Tibial nerve (tissue), 4 donors: Measurements from ENCODE around the gene RGN. TPM values are rescaled to one million over a fixed set of nuclear protein-coding genes. Genes with fewer than 3 reads are reported as not detected.
A peak's percentile ranks its signal among the peaks of the same experiment; 100 is the strongest.
"Not testable (repeated sequence)": the region's sequence is repeated elsewhere in the genome, so short reads cannot be mapped to it uniquely, and the experiment has no call there.

ENCODE experiments used
- DNase-seq, 2 donors: peaks; one replicate each; pipeline ENCODE4 v3.0.0-alpha.2; 2019; ENCODE audit warnings: low spot score in 2 of 2
- H3K27ac ChIP-seq, 4 donors: fragments of 200-600 bp; sonication (generic) in 3 of 4; one replicate each; pipeline ENCODE4 v1.5.1; 2017 to 2019; ENCODE audit warnings: mild to moderate bottlenecking in 1 of 4
- H3K27me3 ChIP-seq, 2 donors: fragments of 200-600 bp; sonication (generic) in 1 of 2; one replicate each; pipeline versions ENCODE4 v1.5.1 to v1.6.0; 2017 to 2019
- H3K36me3 ChIP-seq, 3 donors: fragments of 200-600 bp; sonication (generic); one replicate each; pipeline ENCODE4 v1.5.1; 2018 to 2019
- H3K4me1 ChIP-seq, 4 donors: fragments of 200-600 bp; sonication (generic) in 3 of 4; one replicate each; pipeline ENCODE4 v1.5.1; 2017 to 2019
- H3K4me3 ChIP-seq, 4 donors: fragments of 200-600 bp; sonication (generic) in 3 of 4; one replicate each; pipeline ENCODE4 v1.5.1; 2017 to 2019; ENCODE audit warnings: mild to moderate bottlenecking in 1 of 4, moderate library complexity in 1 of 4
- H3K9me3 ChIP-seq, 4 donors: fragments of 200-600 bp; sonication (generic) in 3 of 4; one replicate each; pipeline ENCODE4 v1.5.1; 2017 to 2019
- CTCF ChIP-seq, 5 experiments: fragments of 200-600 bp in 3 of 5; fragments of 450-650 bp in 2 of 5; sonication (generic) in 3 of 5; IDR thresholded peaks; one replicate each; pipeline ENCODE4 v1.5.1; 2016 to 2019; ENCODE audit warnings: antibody characterized with exemption in 5 of 5, mild to moderate bottlenecking in 3 of 5, moderate library complexity in 2 of 5
- EP300 ChIP-seq, 2 donors: sonication (generic); formaldehyde crosslinking; IDR thresholded peaks; one replicate each; pipeline ENCODE4 v1.6.1; 2017; ENCODE audit warnings: antibody characterized with exemption in 2 of 2, mild to moderate bottlenecking in 1 of 2
- POLR2A ChIP-seq, 2 donors: fragments of 450-650 bp; IDR thresholded peaks; one replicate each; pipeline ENCODE4 v1.6.1; 2017; ENCODE audit warnings: antibody characterized with exemption in 2 of 2, mild to moderate bottlenecking in 2 of 2, moderate library complexity in 2 of 2
- WGBS, 2 donors: methylation state at CpG; one replicate each; pipeline ENCODE4 v1.1.5; 2018; 5-methylcytosine and 5-hydroxymethylcytosine counted together
- small RNA-seq: library from RNA; depleted of rRNA; stranded (forward); fragments of <200 nt; gene quantifications from one replicate; pipeline ENCODE3, GENCODE V24; 2016
- total RNA-seq, 4 donors: library from RNA; depleted of rRNA; stranded (reverse); fragments of >200 nt; gene quantifications; one replicate each; pipeline ENCODE4 v1.1.0, GENCODE V29; 2016

RGN gene
- total RNA-seq, 4 donors from 2014 or later, result 0.60 to 2.5 (median 0.87) TPM; not detected in 1

GRCh38 chrX:47129157-47129898 is 51.1 kb downstream of the RGN start:
- peak; percentile 91 to 98 for DNase-seq
- H3K36me3 ChIP-seq, result no peaks in the 10 kb centered on the region
- peaks cover 0 to 8% (median 0%) of the 10 kb centered on the region in 4 donors for H3K4me1 ChIP-seq
- H3K27me3 ChIP-seq, result peaks cover 0 to 10% of the 10 kb centered on the region in 2 donors
- TF ChIP-seq POLR2A (IDR thresholded peaks at IDR 0.05) (peak in 1 of 2 donors; percentile 56), EP300 (IDR thresholded peaks at IDR 0.05) (peak in 1 of 2 donors; percentile 74), CTCF (IDR thresholded peaks at IDR 0.05) (no peak)
- H3K9me3 ChIP-seq, result no peaks in the 10 kb centered on the region
- peak overlapping the region; percentile 43 to 88 (median 82) for H3K27ac ChIP-seq
- peak overlapping the region; percentile 33 to 58 (median 44) for H3K4me3 ChIP-seq
- 0 to 35% methylated on average over 31 of the region's 31 CpGs for WGBS, 2 donors

GRCh38 chrX:47129899-47130358 is 51.7 kb downstream of the RGN start:
- no peaks in the 10 kb centered on the region for H3K36me3 ChIP-seq
- H3K27ac ChIP-seq, result peak overlapping the region; percentile 43 to 88 (median 82)
- TF ChIP-seq EP300 (IDR thresholded peaks at IDR 0.05), result no peak
- TF ChIP-seq POLR2A (IDR thresholded peaks at IDR 0.05), result no peak
- TF ChIP-seq CTCF (IDR thresholded peaks at IDR 0.05), result no peak
- 21 to 45% methylated on average over 11 of the region's 11 CpGs for WGBS, 2 donors
- peaks cover 0 to 10% of the 10 kb centered on the region in 2 donors for H3K27me3 ChIP-seq
- H3K4me3 ChIP-seq, result peak overlapping the region; percentile 33 to 58 (median 44)
- no peak for DNase-seq
- H3K4me1 ChIP-seq, result peaks cover 0 to 8% (median 0%) of the 10 kb centered on the region in 4 donors
- no peaks in the 10 kb centered on the region for H3K9me3 ChIP-seq

- Histone ChIP-seq H3K4me3 (no peak overlapping the region), H3K27ac (no peak overlapping the region), H3K27me3 (peaks cover 0 to 10% of the 10 kb centered on the region in 2 donors), H3K36me3 (no peaks in the 10 kb centered on the region), H3K9me3 (no peaks in the 10 kb centered on the region), H3K4me1 (peaks cover 0 to 8% (median 0%) of the 10 kb centered on the region in 4 donors)
- no peak for DNase-seq
- TF ChIP-seq CTCF (IDR thresholded peaks at IDR 0.05), result no peak
- no peak for TF ChIP-seq POLR2A (IDR thresholded peaks at IDR 0.05)
- no peak for TF ChIP-seq EP300 (IDR thresholded peaks at IDR 0.05)
- WGBS, 2 donors, result 80 to 85% methylated on average over 5 of the region's 5 CpGs
Observed at GRCh38 chrX:47133493-47133892, 55.2 kb downstream of the RGN start.

- H3K27ac ChIP-seq, H3K9me3 ChIP-seq, H3K4me1 ChIP-seq, H3K4me3 ChIP-seq, H3K36me3 ChIP-seq, H3K27me3 ChIP-seq, DNase-seq: not testable (repeated sequence)
- WGBS, 2 donors, result 60 to 77% methylated on average over 5 of the region's 5 CpGs
Observed at GRCh38 chrX:47135650-47136049, 57.4 kb downstream of the RGN start.

- 50 to 66% methylated on average over 3 to 6 of the region's 6 CpGs for WGBS, 2 donors
- Histone ChIP-seq H3K27ac (no peak overlapping the region), H3K4me3 (no peak overlapping the region), H3K4me1 (peaks cover 0 to 2% (median 0%) of the 10 kb centered on the region in 4 donors), H3K36me3 (peaks cover 0 to 21% (median 0%) of the 10 kb centered on the region in 3 donors), H3K9me3 (no peaks in the 10 kb centered on the region), H3K27me3 (peaks cover 0 to 5% of the 10 kb centered on the region in 2 donors)
- TF ChIP-seq EP300 (IDR thresholded peaks at IDR 0.05) (no peak), CTCF (IDR thresholded peaks at IDR 0.05) (no peak), POLR2A (IDR thresholded peaks at IDR 0.05) (no peak)
- no peak for DNase-seq
Observed at GRCh38 chrX:47138171-47138570, 59.9 kb downstream of the RGN start.

Small RNAs within 50 kb of the gene (small RNA-seq; reads per million reads assigned to genes)
- not detected for gene RNU12-2P
- not detected for gene RNU6-1189P

Other genes with a start within 250 kb of the RGN start
- gene RP2, start 241.4 kb upstream of the RGN start, total RNA-seq, result 10 to 100 TPM in 1 of 4 donors, 1 to 10 TPM in 3; 6.1 to 11.1 (median 8.7) TPM
- 1 to 10 TPM; 3.9 to 5.4 (median 4.5) TPM for gene JADE3, start 166.0 kb upstream of the RGN start, total RNA-seq
- gene NDUFB11, start 66.3 kb downstream of the RGN start, total RNA-seq, result 10 to 100 TPM; 45.4 to 78.1 (median 60.5) TPM
- 10 to 100 TPM; 27.3 to 46.2 (median 33.7) TPM for gene RBM10, start 66.8 kb downstream of the RGN start, total RNA-seq
- gene UBA1, start 115.4 kb downstream of the RGN start, total RNA-seq, result 100 to 1,000 TPM; 124 to 168 (median 144) TPM
- 10 to 100 TPM; 64.9 to 94.2 (median 84.5) TPM for gene CDK16, start 140.2 kb downstream of the RGN start, total RNA-seq
- gene USP11, start 154.6 kb downstream of the RGN start, total RNA-seq, result 10 to 100 TPM; 54.6 to 85.8 (median 63.9) TPM